RPMI8226 (cell line): ENCODE measurements around the gene PDSS2.
"Not testable (repeated sequence)": the region's sequence is repeated elsewhere in the genome, so short reads cannot be mapped to it uniquely, and the experiment has no call there.

ENCODE experiments used
- DNase-seq: peaks from one replicate; pipeline ENCODE4 v3.0.0-alpha.2; 2015

PDSS2 gene

GRCh38 chr6:107205058-107205998 lies 254.0 kb downstream of the PDSS2 start:
- no peak for DNase-seq

DNA sequence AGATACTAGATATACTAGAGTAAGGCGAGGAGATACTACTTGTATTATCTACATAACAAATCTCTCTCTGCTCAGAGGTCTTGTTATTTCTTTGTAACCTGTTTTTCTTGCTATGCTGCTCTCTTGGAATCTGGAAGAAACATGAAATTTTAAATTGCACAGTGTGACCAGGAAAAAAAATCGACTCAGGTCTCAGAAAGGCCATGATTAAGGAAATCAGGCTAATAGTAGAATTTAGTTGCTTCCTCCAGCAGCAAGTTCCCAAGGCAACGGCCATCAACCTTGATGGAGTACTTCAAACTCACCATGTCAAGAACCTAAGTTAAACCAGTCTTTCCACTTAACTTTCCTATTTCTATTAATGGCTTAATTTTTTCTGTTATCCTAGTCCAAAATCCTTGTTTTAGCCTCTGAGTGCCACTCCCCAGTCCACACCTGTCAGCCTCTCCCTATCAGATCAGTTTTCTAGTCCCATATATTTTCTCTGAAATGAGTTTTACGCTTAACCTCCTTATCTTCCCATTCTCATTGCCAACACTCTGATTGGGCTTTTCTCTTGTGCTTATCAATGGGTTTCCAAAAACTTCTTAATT lies 256.4 kb downstream of the PDSS2 start:
- DNase-seq, result no peak

DNA sequence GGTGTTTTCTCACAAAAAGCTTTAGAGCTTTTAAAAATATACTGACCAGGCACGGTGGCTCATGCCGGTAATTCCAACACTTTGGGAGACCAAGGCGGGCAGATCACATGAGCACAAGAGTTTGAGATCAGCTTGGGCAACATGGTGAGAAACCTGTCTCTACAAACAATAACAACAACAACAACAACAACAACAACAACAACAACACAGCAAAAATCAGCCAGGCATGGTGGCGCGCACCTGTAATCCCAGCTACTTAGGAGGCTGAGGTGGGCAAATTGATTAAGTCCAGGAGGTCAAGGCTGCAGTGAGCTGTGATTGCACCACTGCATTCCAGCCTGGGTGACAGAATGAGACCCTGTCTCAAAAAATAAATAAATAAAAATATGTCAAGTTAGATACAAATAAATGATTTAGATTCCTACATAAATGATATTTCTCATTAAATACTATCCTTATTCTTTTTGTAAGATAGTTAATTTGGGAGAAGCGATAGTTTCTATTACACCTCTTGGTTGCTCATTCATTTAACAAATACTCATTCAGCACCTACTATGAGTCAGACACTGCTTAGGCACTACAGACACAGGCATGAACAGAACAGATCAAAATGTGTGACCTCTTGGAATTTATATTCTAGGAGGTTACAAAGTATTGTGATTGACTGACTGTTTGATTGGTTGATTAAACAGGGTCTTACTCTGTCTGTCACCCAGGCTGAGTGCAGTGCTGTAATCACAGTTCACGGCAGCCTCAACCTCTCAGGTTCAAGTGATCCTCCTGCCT lies 260.5 kb downstream of the PDSS2 start:
- no peak for DNase-seq

DNA sequence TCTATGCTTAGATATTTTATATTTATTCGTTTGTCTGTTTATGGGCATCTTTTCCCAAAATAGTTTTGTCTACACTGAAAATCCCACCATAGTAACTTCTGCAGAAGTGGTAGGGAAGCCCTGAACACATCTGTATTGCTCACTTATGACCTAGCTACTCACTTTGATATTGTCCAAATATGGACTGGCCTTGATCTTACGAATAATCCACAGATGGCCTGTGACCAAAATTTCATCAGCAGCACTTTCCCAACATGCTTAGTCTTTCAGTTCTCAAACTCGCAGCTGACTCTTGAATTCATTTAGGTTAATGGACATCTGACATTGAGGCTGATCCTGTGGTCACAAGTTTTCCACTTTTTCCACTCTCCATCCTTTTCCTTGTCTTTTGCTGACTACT lies 263.2 kb downstream of the PDSS2 start:
- no peak for DNase-seq

DNA sequence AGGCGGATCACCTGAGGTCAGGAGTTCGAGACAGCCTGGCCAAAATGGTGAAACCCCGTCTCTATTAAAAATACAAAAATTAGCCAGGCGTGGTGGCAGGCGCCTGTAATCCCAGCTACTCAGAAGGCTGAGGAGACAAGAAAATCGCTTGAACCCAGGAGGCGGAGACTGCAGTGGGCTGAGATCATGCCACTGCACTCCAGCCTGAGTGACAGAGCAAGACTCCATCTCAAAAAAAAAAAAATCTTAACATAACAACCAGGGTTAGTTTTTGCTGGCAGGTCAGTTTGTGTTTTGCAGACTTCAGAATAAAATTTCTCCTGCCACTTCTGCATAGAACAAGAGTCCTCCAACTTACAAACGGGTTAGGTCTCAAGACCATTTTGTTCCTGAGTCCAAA lies 264.6 kb downstream of the PDSS2 start:
- DNase-seq, result not testable (repeated sequence)

GRCh38 chr6:107192830-107193229 lies 266.5 kb downstream of the PDSS2 start:
- DNase-seq, result no peak

GRCh38 chr6:107187630-107188029 lies 271.7 kb downstream of the PDSS2 start:
- DNase-seq, result no peak

GRCh38 chr6:107186047-107186446 lies 273.3 kb downstream of the PDSS2 start:
- DNase-seq, result no peak

- no peak for DNase-seq
Measured at GRCh38 chr6:107185391-107185970, 273.9 kb downstream of the PDSS2 start.

GRCh38 chr6:107184435-107184834 lies 274.9 kb downstream of the PDSS2 start:
- DNase-seq, result no peak

DNA sequence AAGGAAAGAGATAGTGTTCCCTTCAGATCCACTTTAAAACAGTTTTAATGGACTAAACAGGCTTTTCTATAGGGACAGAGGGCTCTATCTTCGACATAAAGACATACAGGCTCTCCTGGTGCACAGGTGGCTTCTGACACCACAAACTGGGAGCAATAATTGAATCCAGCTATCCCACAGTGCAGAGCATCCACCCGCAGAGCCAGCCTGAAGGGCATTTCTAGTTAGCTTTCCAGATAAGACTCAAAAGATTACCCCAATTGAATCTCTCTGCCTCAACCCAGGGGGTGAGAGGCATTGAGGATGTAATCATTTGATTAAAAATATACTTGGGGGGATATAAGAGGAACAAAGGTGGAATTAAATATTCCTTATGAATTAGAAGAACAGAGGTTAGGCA lies 279.3 kb downstream of the PDSS2 start:
- no peak for DNase-seq

DNA sequence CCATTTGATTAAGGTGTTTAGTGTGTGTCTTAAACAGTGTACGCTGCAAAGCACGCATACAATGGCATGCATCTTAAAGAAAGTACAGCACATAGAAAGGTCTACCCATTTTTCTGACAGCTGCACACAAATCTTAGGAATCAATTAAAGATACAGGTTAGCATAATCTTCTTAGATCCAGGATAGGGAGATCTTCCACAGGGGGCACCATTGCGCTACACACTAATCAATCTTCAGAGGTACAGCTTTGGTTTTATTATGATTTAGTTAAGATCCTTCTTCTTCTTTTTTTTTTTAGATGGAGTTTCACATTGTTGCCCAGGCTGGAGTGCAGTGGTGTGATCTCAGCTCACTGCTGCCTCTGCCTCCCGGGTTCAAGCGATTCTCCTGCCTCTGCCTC lies 280.4 kb downstream of the PDSS2 start:
- DNase-seq, result no peak

- DNase-seq, result no peak
Measured at GRCh38 chr6:107173779-107174178, 285.6 kb downstream of the PDSS2 start.

- DNase-seq, result no peak
Measured at GRCh38 chr6:107171513-107171912, 287.9 kb downstream of the PDSS2 start.

DNA sequence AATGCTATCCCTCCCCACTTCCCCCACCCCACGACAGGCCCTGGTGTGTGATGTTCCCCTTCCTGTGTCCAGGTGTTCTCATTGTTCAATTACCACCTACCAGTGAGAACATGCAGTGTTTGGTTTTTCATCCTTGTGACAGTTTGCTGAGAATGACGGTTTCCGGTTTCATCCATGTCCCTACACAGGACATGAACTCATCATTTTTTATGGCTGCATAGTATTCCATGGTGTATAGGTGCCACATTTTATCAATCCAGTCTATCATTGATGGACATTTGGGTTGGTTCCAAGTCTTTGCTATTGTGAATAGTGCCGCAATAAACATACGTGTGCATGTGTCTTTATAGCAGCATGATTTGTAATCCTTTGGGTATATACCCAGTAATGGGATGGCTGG lies 295.1 kb downstream of the PDSS2 start:
- DNase-seq, result not testable (repeated sequence)

- no peak for DNase-seq
Measured at GRCh38 chr6:107161521-107161920, 297.8 kb downstream of the PDSS2 start.

- DNase-seq, result no peak
Measured at GRCh38 chr6:107156617-107157016, 302.7 kb downstream of the PDSS2 start.

DNA sequence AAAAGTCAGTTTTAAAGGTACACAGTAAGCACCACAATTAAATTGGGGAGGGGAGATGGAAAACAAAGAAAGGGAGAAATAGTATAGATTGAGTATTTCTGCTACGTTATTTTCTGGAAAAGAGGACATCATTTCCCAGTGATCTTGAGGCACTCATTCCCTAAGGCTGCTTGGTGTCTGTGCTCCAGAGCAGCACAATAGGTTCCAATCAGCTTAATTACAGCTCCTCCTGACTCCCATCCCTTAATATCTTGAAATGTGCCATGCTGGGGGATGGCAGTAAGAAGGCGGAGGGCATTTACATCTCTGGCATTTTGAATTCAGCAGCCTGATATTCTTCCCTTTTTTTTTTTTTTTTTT lies 304.6 kb downstream of the PDSS2 start:
- no peak for DNase-seq

DNA sequence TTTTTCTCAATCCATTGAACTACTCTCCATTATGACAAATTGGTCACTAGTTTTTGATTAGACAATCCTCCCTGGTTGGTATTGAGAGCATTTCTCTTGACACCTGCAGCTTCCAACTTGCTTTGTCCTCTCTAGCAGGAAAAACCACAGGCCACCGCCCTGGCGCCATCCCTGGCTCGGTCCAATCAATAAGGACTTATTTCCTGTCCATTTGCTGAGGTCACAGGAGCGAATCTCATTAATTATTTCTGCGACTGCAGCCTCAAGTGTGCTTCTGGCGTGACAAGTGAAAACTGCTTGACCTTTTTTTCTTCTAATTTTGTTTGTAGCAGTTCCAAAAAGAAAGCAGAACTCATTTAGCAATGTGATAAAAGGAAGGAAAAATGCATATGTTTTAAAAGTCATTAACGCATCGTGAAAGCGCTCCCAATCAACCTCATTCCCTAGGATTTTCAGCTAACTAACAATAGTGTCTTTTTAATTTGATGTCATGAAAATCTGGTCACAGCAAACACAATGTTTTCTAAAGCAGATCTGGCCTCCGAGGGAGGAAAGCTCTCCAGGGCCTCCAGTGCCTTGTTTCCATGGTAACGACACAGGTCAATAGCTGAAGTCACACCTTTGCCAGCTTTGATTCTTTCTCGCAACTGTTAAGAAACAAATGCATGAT lies 305.1 kb downstream of the PDSS2 start:
- no peak for DNase-seq

GRCh38 chr6:107152638-107153430 lies 306.5 kb downstream of the PDSS2 start:
- DNase-seq, result no peak

DNA sequence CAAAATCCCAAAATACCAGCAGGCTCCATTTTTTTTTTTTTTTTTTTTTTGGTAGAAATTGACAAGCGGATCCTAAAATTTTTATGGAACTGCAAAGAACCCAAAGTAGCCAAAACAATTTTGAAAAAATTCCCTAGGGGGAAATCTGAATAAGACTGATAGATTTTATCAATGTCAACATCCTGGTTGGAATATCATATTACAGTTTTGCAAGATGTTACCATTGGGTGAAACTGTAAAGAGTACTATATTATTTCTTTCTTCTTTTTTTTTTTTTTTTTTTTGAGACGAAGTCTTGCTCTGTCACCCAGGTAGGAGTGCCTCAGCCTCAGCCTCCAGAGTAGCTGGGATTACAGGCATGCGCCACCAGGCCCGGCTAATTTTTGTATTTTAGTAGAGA lies 314.7 kb downstream of the PDSS2 start:
- DNase-seq, result no peak

DNA sequence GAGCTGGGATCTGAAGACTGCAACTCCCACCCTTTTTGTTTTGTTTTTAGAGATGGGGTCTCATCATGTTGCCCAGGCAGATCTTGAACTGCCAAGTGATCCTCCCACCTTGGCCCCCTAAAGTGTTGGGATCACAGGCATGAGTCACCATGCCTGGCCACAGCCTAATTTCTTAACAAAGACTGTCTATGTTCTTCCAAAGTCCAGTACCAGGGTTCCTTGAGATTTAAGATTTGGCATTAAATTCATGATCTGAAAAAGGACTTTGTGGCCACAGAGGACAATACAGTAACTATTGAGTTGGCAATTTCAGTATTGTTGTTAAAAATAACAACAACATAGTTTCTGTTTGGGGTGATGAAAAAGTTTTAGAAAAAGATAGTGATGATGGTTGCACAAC lies 315.4 kb downstream of the PDSS2 start:
- DNase-seq, result no peak
